ENCODE results near the gene FBLN1. TPM values are rescaled to one million over a fixed set of nuclear protein-coding genes. Genes with fewer than 3 reads are reported as not detected.
"Not testable (repeated sequence)": the region's sequence is repeated elsewhere in the genome, so short reads cannot be mapped to it uniquely, and the experiment has no call there.

FBLN1 gene
- total and polyA plus RNA-seq, 9 donors = 62.7 to 394 (median 189) TPM

GRCh38 chr22:45459235-45459634 is 43.4 kb upstream of the FBLN1 start:
- intact Hi-C loops (cut with DNase I) = loop anchor here in 2 of 4 donors (2.0 to 10.0 kb wide), 2 partner anchors 14 to 46 kb away; partner anchors contain the start of gene FBLN1 (in 1 of the 2)
- 89 to 91% (median 90%) methylated on average over 8 of the region's 8 CpGs for whole genome bisulfite sequencing, 3 donors
- no peak for TF ChIP-seq EP300 (IDR thresholded peaks at IDR 0.05)
- no peak for TF ChIP-seq CTCF (IDR thresholded peaks at IDR 0.05)
- no peak for TF ChIP-seq POLR2A (IDR thresholded peaks at IDR 0.05)
- no peaks in the 10 kb centered on the region for H3K27me3 ChIP-seq
- H3K4me1 ChIP-seq (ENCODE audit: insufficient read depth) = peaks cover 4% of the 10 kb centered on the region
- no peaks in the 10 kb centered on the region for H3K9me3 ChIP-seq
- H3K36me3 ChIP-seq = no peaks in the 10 kb centered on the region
- H3K4me3 ChIP-seq = no peak overlapping the region
- peak in 1 of 5 donors; percentile 11 for DNase-seq
- no peak overlapping the region for H3K27ac ChIP-seq

GRCh38 chr22:45460288-45461109 is 42.2 kb upstream of the FBLN1 start:
- peaks cover 4% of the 10 kb centered on the region for H3K4me1 ChIP-seq (ENCODE audit: insufficient read depth)
- H3K4me3 ChIP-seq = no peak overlapping the region
- no peaks in the 10 kb centered on the region for H3K9me3 ChIP-seq
- DNase-seq = peak; percentile 63 to 83 (median 79)
- intact Hi-C loops (cut with DNase I) = no loop called here
- peak in 1 of 3 donors; percentile 30 for TF ChIP-seq CTCF (IDR thresholded peaks at IDR 0.05)
- TF ChIP-seq EP300 (IDR thresholded peaks at IDR 0.05) = no peak
- TF ChIP-seq POLR2A (IDR thresholded peaks at IDR 0.05) = no peak
- WGBS, 3 donors = 26 to 32% (median 31%) methylated on average over 14 of the region's 14 CpGs
- no peaks in the 10 kb centered on the region for H3K36me3 ChIP-seq
- H3K27me3 ChIP-seq = no peaks in the 10 kb centered on the region
- peak overlapping the region in 1 of 2 donors; percentile 66 for H3K27ac ChIP-seq

GRCh38 chr22:45462034-45462655 is 40.5 kb upstream of the FBLN1 start:
- H3K27ac ChIP-seq = no peak overlapping the region
- TF ChIP-seq EP300 (IDR thresholded peaks at IDR 0.05) = no peak
- 89 to 93% (median 91%) methylated on average over 6 of the region's 6 CpGs for WGBS, 3 donors
- H3K36me3 ChIP-seq = no peaks in the 10 kb centered on the region
- H3K27me3 ChIP-seq = no peaks in the 10 kb centered on the region
- intact Hi-C loops (cut with DNase I) = no loop called here
- no peaks in the 10 kb centered on the region for H3K9me3 ChIP-seq
- peaks cover 4% of the 10 kb centered on the region for H3K4me1 ChIP-seq (ENCODE audit: insufficient read depth)
- no peak for DNase-seq
- H3K4me3 ChIP-seq = no peak overlapping the region

- H3K9me3 ChIP-seq; H3K4me3 ChIP-seq; intact Hi-C loops (cut with DNase I); H3K27me3 ChIP-seq; H3K27ac ChIP-seq; H3K4me1 ChIP-seq (ENCODE audit: insufficient read depth); H3K36me3 ChIP-seq; DNase-seq: not testable (repeated sequence)
- 96 to 100% (median 96%) methylated on average over 3 of the region's 3 CpGs for WGBS, 3 donors
These were observed 39.0 kb upstream of the FBLN1 start for GRCh38 chr22:45463691-45464090.

GRCh38 chr22:45465633-45466032 is 37.0 kb upstream of the FBLN1 start:
- no peak for TF ChIP-seq CTCF (IDR thresholded peaks at IDR 0.05)
- no peak for TF ChIP-seq POLR2A (IDR thresholded peaks at IDR 0.05)

More at GRCh38 chr22:45465633-45466032, 37.0 kb upstream of the FBLN1 start:
- intact Hi-C loops (cut with DNase I) = no loop called here
- H3K27ac ChIP-seq = no peak overlapping the region
- no peaks in the 10 kb centered on the region for H3K9me3 ChIP-seq
- peaks cover 2% of the 10 kb centered on the region for H3K4me1 ChIP-seq (ENCODE audit: insufficient read depth)
- no peak for DNase-seq
- 67 to 75% (median 71%) methylated on average over 3 of the region's 3 CpGs for WGBS, 3 donors
- no peak overlapping the region for H3K4me3 ChIP-seq
- H3K36me3 ChIP-seq = no peaks in the 10 kb centered on the region
- no peaks in the 10 kb centered on the region for H3K27me3 ChIP-seq
